ENCODE results near the gene TBC1D13. TPM values are rescaled to one million over a fixed set of nuclear protein-coding genes. Genes with fewer than 3 reads are reported as not detected.
A peak's percentile ranks its signal among the peaks of the same experiment; 100 is the strongest.

TBC1D13 gene
- total and polyA plus RNA-seq, 7 donors, result 11.8 to 25.1 (median 15.5) TPM

GRCh38 chr9:128808543-128808942 lies 21.5 kb downstream of the TBC1D13 start:
- H3K36me3 ChIP-seq (ENCODE audit: insufficient read depth in 1 of 2, low read depth in 1 of 2), result peaks cover 0 to 54% of the 10 kb centered on the region in 2 donors
- H3K4me1 ChIP-seq, result no peaks in the 10 kb centered on the region
- DNase-seq (no peak), ATAC-seq (no peak)
- intact Hi-C loops (cut with DNase I), result no loop called here
- no peaks in the 10 kb centered on the region for H3K9me3 ChIP-seq
- H3K27me3 ChIP-seq (ENCODE audit: insufficient read depth in 3 of 3, low read length in 2 of 3), result no peaks in the 10 kb centered on the region
- TF ChIP-seq CTCF (IDR thresholded peaks at IDR 0.05), result no peak
- H3K27ac ChIP-seq, result no peak overlapping the region
- no peak overlapping the region for H3K4me3 ChIP-seq
- WGBS, 3 donors, result 81 to 90% (median 89%) methylated on average over 3 of the region's 3 CpGs

GRCh38 chr9:128809036-128809599 lies 22.1 kb downstream of the TBC1D13 start:
- no peaks in the 10 kb centered on the region for H3K4me1 ChIP-seq
- intact Hi-C loops (cut with DNase I), result no loop called here
- peaks cover 0 to 49% of the 10 kb centered on the region in 2 donors for H3K36me3 ChIP-seq (ENCODE audit: insufficient read depth in 1 of 2, low read depth in 1 of 2)
- no peak overlapping the region for H3K4me3 ChIP-seq
- no peak overlapping the region for H3K27ac ChIP-seq
- H3K9me3 ChIP-seq, result no peaks in the 10 kb centered on the region
- WGBS, 3 donors, result 89 to 93% (median 91%) methylated on average over 11 to 12 of the region's 12 CpGs
- ATAC-seq (no peak), DNase-seq (no peak)
- H3K27me3 ChIP-seq (ENCODE audit: insufficient read depth in 3 of 3, low read length in 2 of 3), result no peaks in the 10 kb centered on the region
- no peak for TF ChIP-seq CTCF (IDR thresholded peaks at IDR 0.05)

GRCh38 chr9:128809831-128810230 lies 22.8 kb downstream of the TBC1D13 start:
- 71 to 76% (median 72%) methylated on average over 2 of the region's 2 CpGs for WGBS, 3 donors
- ATAC-seq, result peak in 1 of 4 donors; percentile 14
- Histone ChIP-seq H3K4me1 (no peaks in the 10 kb centered on the region), H3K36me3 (ENCODE audit: insufficient read depth in 1 of 2, low read depth in 1 of 2) (peaks cover 0 to 42% of the 10 kb centered on the region in 2 donors), H3K4me3 (no peak overlapping the region), H3K27ac (no peak overlapping the region), H3K27me3 (ENCODE audit: insufficient read depth in 3 of 3, low read length in 2 of 3) (no peaks in the 10 kb centered on the region), H3K9me3 (no peaks in the 10 kb centered on the region)
- TF ChIP-seq CTCF (IDR thresholded peaks at IDR 0.05), result no peak
- intact Hi-C loops (cut with DNase I), result no loop called here
- DNase-seq, result no peak

- Histone ChIP-seq H3K27ac (no peak overlapping the region), H3K4me1 (no peaks in the 10 kb centered on the region), H3K27me3 (ENCODE audit: insufficient read depth in 3 of 3, low read length in 2 of 3) (no peaks in the 10 kb centered on the region), H3K36me3 (ENCODE audit: insufficient read depth in 1 of 2, low read depth in 1 of 2) (peaks cover 0 to 31% of the 10 kb centered on the region in 2 donors), H3K9me3 (no peaks in the 10 kb centered on the region), H3K4me3 (no peak overlapping the region)
- intact Hi-C loops (cut with DNase I), result no loop called here
- no peak for ATAC-seq
- WGBS, 3 donors, result 47 to 78% (median 62%) methylated on average over 5 of the region's 5 CpGs
- no peak for DNase-seq
- no peak for TF ChIP-seq CTCF (IDR thresholded peaks at IDR 0.05)
These were observed 23.8 kb downstream of the TBC1D13 start for GRCh38 chr9:128810873-128811272.
